Caco-2 (cell line): Measurements from ENCODE around the gene BAZ2A. TPM values are rescaled to one million over a fixed set of nuclear protein-coding genes. Genes with fewer than 3 reads are reported as not detected.

ENCODE experiments used
- BruUV-seq: library from RNA; stranded (reverse); fragments of 400-500 nt; replicated peaks from 2 replicates; lab custom pipeline; 2021; lab: Mats Ljungman, UMichigan
- CTCF ChIA-PET: fragments of 300-600 bp; sonication (Branson Sonifier 250); formaldehyde crosslinking; loops from one replicate; lab custom pipeline; 2022; ENCODE audit warnings: antibody characterized with exemption; lab: Charles Lee
- POLR2A ChIA-PET: fragments of 300-600 bp; sonication (Branson Sonifier 250); formaldehyde crosslinking; loops from one replicate; lab custom pipeline; 2022; ENCODE audit warnings: antibody characterized with exemption; lab: Charles Lee
- DNase-seq, 2 experiments: peaks; one replicate each; pipeline versions ENCODE4 v3.0.0 to v3.0.0-alpha.2; 2020 to 2022
- H3K27me3 ChIP-seq: replicated peaks from 2 replicates; pipeline ENCODE4 v1.6.0; 2011; ENCODE audit warnings: low read length; ENCODE audit not compliant: control insufficient read depth, insufficient read depth
- H3K36me3 ChIP-seq: 2 replicates; pipeline ENCODE4 v1.5.1; 2011; ENCODE audit warnings: low read length; ENCODE audit not compliant: control insufficient read depth, insufficient read depth
- H3K4me1 ChIP-seq: fragments of 250-450 bp; sonication (Bioruptor Pico); 2 replicates; pipeline ENCODE4 v1.5.1; 2020; ENCODE audit warnings: mild to moderate bottlenecking
- H3K4me3 ChIP-seq: 2 replicates; pipeline ENCODE4 v1.5.1; 2011; ENCODE audit warnings: low read depth, mild to moderate bottlenecking, control low read depth, low read length
- H3K9me3 ChIP-seq: fragments of 250-450 bp; sonication (Bioruptor Pico); 2 replicates; pipeline ENCODE4 v1.5.1; 2020; ENCODE audit warnings: mild to moderate bottlenecking, moderate library complexity
- H3K27ac Mint-ChIP-seq: one replicate; pipeline ENCODE4 v1.8.0; 2022; ENCODE audit warnings: mixed read lengths; ENCODE audit not compliant: unreplicated experiment
- H3K27me3 Mint-ChIP-seq: one replicate; pipeline ENCODE4 v1.8.0; 2022; ENCODE audit warnings: mixed read lengths; ENCODE audit not compliant: insufficient read depth, unreplicated experiment
- H3K36me3 Mint-ChIP-seq: one replicate; pipeline ENCODE4 v1.8.0; 2022; ENCODE audit warnings: mild to moderate bottlenecking, mixed read lengths; ENCODE audit not compliant: insufficient read depth, unreplicated experiment
- H3K4me1 Mint-ChIP-seq: one replicate; pipeline ENCODE4 v1.8.0; 2022; ENCODE audit warnings: low read depth, mixed read lengths; ENCODE audit not compliant: unreplicated experiment
- H3K4me3 Mint-ChIP-seq: one replicate; pipeline ENCODE4 v1.8.0; 2022; ENCODE audit warnings: mild to moderate bottlenecking, moderate library complexity, mixed read lengths; ENCODE audit not compliant: unreplicated experiment
- H3K9me3 Mint-ChIP-seq: one replicate; pipeline ENCODE4 v1.8.0; 2022; ENCODE audit warnings: mixed read lengths; ENCODE audit not compliant: unreplicated experiment
- intact Hi-C: fragments of 100-400 bp; cut with micrococcal nuclease; formaldehyde crosslinking; loops from one replicate; pipeline ENCODE4 v1.10.0; 2022; ENCODE audit not compliant: unreplicated experiment
- total RNA-seq: library from RNA; stranded (reverse); gene quantifications from 2 replicates; pipeline ENCODE4 v1.2.3, GENCODE V29; 2022
- TF ChIP-seq, protein P1 (sequence below), 2 experiments: fragments of 200-600 bp in 1 of 2; IDR thresholded peaks; 1 replicate in 1 of 2; 2 replicates in 1 of 2; pipeline versions ENCODE4 v1.5.1 to v1.8.0; 2011 to 2022; ENCODE audit warnings: antibody characterized with exemption in 1 of 2, control low read depth in 1 of 2, inconsistent platforms in 1 of 2, low read depth in 1 of 2, low read length in 1 of 2, mild to moderate bottlenecking in 1 of 2, moderate library complexity in 1 of 2; ENCODE audit not compliant: insufficient read depth in 1 of 2, severe bottlenecking in 1 of 2, unreplicated experiment in 1 of 2

Gene BAZ2A
- total RNA-seq, 1 experiment from 2014 or later, result 104 TPM

DNA sequence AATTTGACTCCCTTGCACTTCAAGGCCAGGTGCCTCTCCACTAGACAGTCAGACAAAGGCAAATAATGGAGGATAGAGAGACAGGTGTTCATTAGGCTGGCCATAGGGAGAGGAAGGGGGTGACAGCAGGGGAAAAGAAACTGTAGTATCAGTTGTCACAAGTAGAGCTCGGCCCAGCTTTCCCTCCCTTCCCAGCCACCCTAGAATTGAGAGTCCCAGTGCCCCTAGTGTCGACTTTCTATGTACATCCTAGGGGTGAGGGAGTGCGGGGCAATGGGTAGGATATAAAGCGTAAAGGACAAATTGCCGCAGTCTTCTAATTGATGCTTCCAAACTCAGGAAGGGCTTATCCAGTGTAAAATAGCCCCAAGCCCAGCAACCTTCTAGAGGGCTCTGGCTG lies 39.0 kb downstream of the BAZ2A start:
- Histone ChIP-seq H3K4me3 (no peak overlapping the region), H3K4me1 (peaks cover 6% of the 10 kb centered on the region; the same call in 1 of the 2 replicates), H3K36me3 (no peaks in the 10 kb centered on the region; the same call in 1 of the 2 replicates), H3K9me3 (no peaks in the 10 kb centered on the region), H3K27me3 (no peaks in the 10 kb centered on the region)
- Mint-ChIP-seq H3K9me3 (no peaks in the 10 kb centered on the region), H3K27ac (no peak overlapping the region), H3K36me3 (peaks cover 29% of the 10 kb centered on the region), H3K4me3 (no peak overlapping the region), H3K4me1 (peaks cover 14% of the 10 kb centered on the region), H3K27me3 (no peaks in the 10 kb centered on the region)
- DNase-seq, result no peak
- CTCF ChIA-PET, result interaction anchor here (0.7 to 1.5 kb wide), 3 partner anchors 11 to 77 kb away, joined by 3 to 8 read pairs (median 4); no protein-coding TSS in a partner anchor
- no TSS peak for BruUV-seq
- POLR2A ChIA-PET, result no interaction called here
- intact Hi-C loops, result loop anchor here (5.0 kb wide), 1 partner anchor 94 kb away; no protein-coding TSS in a partner anchor
- TF ChIP-seq, protein P1, sequence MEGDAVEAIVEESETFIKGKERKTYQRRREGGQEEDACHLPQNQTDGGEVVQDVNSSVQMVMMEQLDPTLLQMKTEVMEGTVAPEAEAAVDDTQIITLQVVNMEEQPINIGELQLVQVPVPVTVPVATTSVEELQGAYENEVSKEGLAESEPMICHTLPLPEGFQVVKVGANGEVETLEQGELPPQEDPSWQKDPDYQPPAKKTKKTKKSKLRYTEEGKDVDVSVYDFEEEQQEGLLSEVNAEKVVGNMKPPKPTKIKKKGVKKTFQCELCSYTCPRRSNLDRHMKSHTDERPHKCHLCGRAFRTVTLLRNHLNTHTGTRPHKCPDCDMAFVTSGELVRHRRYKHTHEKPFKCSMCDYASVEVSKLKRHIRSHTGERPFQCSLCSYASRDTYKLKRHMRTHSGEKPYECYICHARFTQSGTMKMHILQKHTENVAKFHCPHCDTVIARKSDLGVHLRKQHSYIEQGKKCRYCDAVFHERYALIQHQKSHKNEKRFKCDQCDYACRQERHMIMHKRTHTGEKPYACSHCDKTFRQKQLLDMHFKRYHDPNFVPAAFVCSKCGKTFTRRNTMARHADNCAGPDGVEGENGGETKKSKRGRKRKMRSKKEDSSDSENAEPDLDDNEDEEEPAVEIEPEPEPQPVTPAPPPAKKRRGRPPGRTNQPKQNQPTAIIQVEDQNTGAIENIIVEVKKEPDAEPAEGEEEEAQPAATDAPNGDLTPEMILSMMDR (IDR thresholded peaks at IDR 0.05; ENCODE audit: insufficient read depth in 1 of 2, low read depth in 1 of 2, low read length in 1 of 2, severe bottlenecking in 1 of 2, unreplicated experiment in 1 of 2), result no peak

DNA sequence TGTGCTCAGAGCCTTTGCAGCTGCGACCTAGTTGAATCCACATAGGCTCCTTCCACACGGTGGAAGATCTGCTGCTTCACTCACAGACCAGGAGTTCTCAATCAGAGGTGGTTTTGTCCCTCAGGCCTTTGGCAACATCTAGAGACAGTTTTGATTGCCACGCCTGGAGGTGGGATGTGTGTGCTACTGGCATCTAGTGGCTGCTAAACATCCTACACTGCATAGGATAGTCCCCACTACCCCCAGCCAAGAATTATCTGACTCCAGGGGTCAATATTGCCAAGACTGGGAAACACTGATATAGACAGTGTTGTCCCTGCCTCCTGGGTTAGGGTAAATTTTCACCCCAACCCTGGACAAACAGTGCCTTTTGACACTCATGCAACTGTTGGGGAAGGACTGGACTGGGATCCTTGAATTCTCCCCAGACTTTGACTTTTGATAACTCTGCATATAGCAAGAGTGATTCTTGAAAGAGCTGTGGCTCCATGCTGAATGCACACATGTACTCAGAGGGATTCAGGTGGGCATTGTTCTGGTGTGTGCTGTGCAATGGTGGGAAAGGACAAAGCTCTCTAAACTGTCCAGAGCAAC lies 39.8 kb downstream of the BAZ2A start:
- ChIA-PET CTCF (interaction anchor here (0.7 to 1.7 kb wide), 5 partner anchors 11 to 76 kb away, joined by 3 to 8 read pairs (median 4); no protein-coding TSS in a partner anchor), POLR2A (no interaction called here)
- no peaks in the 10 kb centered on the region for H3K27me3 ChIP-seq
- intact Hi-C loops, result loop anchor here (1.0 to 5.0 kb wide), 2 partner anchors 77 to 93 kb away; no protein-coding TSS in a partner anchor
- Mint-ChIP-seq H3K36me3 (peaks cover 21% of the 10 kb centered on the region), H3K4me1 (peaks cover 14% of the 10 kb centered on the region), H3K4me3 (no peak overlapping the region), H3K9me3 (no peaks in the 10 kb centered on the region), H3K27ac (no peak overlapping the region), H3K27me3 (no peaks in the 10 kb centered on the region)
- H3K36me3 ChIP-seq, result no peaks in the 10 kb centered on the region
- no TSS peak for BruUV-seq
- DNase-seq, result peak in 1 of 2 experiments; percentile 47
- TF ChIP-seq, protein P1 (IDR thresholded peaks at IDR 0.05; ENCODE audit: insufficient read depth in 1 of 2, low read depth in 1 of 2, low read length in 1 of 2, severe bottlenecking in 1 of 2, unreplicated experiment in 1 of 2), result peak; percentile 44 to 61
- H3K4me1 ChIP-seq, result peaks cover 6% of the 10 kb centered on the region; the same call in 1 of the 2 replicates
- no peaks in the 10 kb centered on the region for H3K9me3 ChIP-seq
- H3K4me3 ChIP-seq, result no peak overlapping the region

DNA sequence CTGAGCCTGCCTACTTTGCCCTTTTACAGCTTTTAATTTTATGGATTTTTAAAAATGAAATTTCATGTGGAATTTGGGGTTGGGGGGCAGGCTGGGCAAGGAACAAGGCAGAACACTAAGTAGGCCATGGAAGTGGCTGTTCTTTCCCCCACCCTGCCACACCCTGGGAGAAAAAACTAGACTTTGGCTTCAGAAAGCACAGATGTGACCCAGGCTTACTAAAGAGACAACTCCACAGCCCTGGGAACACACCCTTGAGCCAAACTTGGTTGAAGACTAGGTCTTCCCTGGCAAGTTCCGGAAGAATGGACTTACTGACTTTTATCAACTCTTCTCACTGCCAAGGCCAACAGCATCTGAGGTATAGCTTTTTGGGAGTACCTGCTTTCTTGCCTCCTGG lies 40.3 kb downstream of the BAZ2A start:
- Mint-ChIP-seq H3K4me3 (no peak overlapping the region), H3K36me3 (peaks cover 17% of the 10 kb centered on the region), H3K9me3 (no peaks in the 10 kb centered on the region), H3K27ac (no peak overlapping the region), H3K27me3 (no peaks in the 10 kb centered on the region), H3K4me1 (peaks cover 12% of the 10 kb centered on the region)
- TF ChIP-seq, protein P1 (IDR thresholded peaks at IDR 0.05; ENCODE audit: insufficient read depth in 1 of 2, low read depth in 1 of 2, low read length in 1 of 2, severe bottlenecking in 1 of 2, unreplicated experiment in 1 of 2), result no peak
- H3K9me3 ChIP-seq, result no peaks in the 10 kb centered on the region
- H3K27me3 ChIP-seq, result no peaks in the 10 kb centered on the region
- intact Hi-C loops, result loop anchor here (1.0 to 5.0 kb wide), 2 partner anchors 76 to 92 kb away; no protein-coding TSS in a partner anchor
- no peaks in the 10 kb centered on the region for H3K36me3 ChIP-seq
- CTCF ChIA-PET, result interaction anchor here (0.6 to 1.7 kb wide), 4 partner anchors 34 to 85 kb away, joined by 3 to 8 read pairs (median 4); no protein-coding TSS in a partner anchor
- peaks cover 6% of the 10 kb centered on the region; the same call in 1 of the 2 replicates for H3K4me1 ChIP-seq
- POLR2A ChIA-PET, result no interaction called here
- BruUV-seq, result no TSS peak
- no peak overlapping the region for H3K4me3 ChIP-seq
- DNase-seq, result no peak
